ENCODE results near the gene DACT1. TPM values are rescaled to one million over a fixed set of nuclear protein-coding genes. Genes with fewer than 3 reads are reported as not detected.

DACT1 gene
- total RNA-seq, 1 experiment from 2014 or later: 4.4 TPM

- peaks cover 1% of the 10 kb centered on the region; the same call in 1 of the 2 replicates for H3K79me2 ChIP-seq (ENCODE audit: insufficient read depth, low read length)
- no peak overlapping the region for H2AFZ ChIP-seq (ENCODE audit: low read length)
- H3K56ac ChIP-seq (ENCODE audit: insufficient read length, low read depth, low read length): no peak overlapping the region
- H3K27me3 Mint-ChIP-seq (ENCODE audit: low read depth): peaks cover 84% of the 10 kb centered on the region
- H3K4ac ChIP-seq (ENCODE audit: low read depth, low read length): no peak overlapping the region
- H3K4me2 ChIP-seq (ENCODE audit: insufficient read depth, insufficient read length, low read length): no peak overlapping the region
- no peak overlapping the region for H2BK15ac ChIP-seq (ENCODE audit: low read depth, low read length)
- no peak overlapping the region for H2AK5ac ChIP-seq (ENCODE audit: insufficient read length, low read length)
- no peak overlapping the region for H4K8ac ChIP-seq (replicated peaks; ENCODE audit: insufficient read length, low read depth, low read length)
- no peak for DNase-seq
- H3K14ac ChIP-seq (ENCODE audit: insufficient read depth, low read length): no peak overlapping the region
- H3K23ac ChIP-seq (ENCODE audit: insufficient read length, low read depth, low read length): no peak overlapping the region
- no peak overlapping the region for H3K9ac ChIP-seq (ENCODE audit: extremely low read depth, insufficient read length, low read length)
- H3K27me3 ChIP-seq (ENCODE audit: insufficient read depth, low read length): no peaks in the 10 kb centered on the region
- H3K23me2 ChIP-seq (ENCODE audit: insufficient read length, low read depth, low read length, poor library complexity, severe bottlenecking): peaks cover 14% of the 10 kb centered on the region
- H3K9me3 Mint-ChIP-seq: no peaks in the 10 kb centered on the region; a peak in 2 of 5 replicates
- no peak overlapping the region for H2BK120ac ChIP-seq (ENCODE audit: low read depth, low read length, poor library complexity, severe bottlenecking)
- no peak overlapping the region for H4K91ac ChIP-seq (ENCODE audit: insufficient read length, low read depth, low read length)
- TF ChIP-seq CTCF (conservative IDR thresholded peaks at IDR 0.05): no peak
- H3K4me1 Mint-ChIP-seq: peaks cover 54 to 56% of the 10 kb centered on the region in 2 experiments
- H3K36me3 Mint-ChIP-seq (ENCODE audit: insufficient read depth in 1 of 3, low read depth in 3 of 3): no peaks in the 10 kb centered on the region; a peak in 1 of 7 replicates
- no peak overlapping the region for H3K27ac ChIP-seq (ENCODE audit: insufficient read length, low read depth, low read length)
- no peak overlapping the region for H2BK5ac ChIP-seq (ENCODE audit: insufficient read length, low read length)
- H4K5ac ChIP-seq (ENCODE audit: insufficient read length, low read depth, low read length): no peak overlapping the region
- no peak overlapping the region for H2BK20ac ChIP-seq (ENCODE audit: low read depth, low read length, poor library complexity, severe bottlenecking)
- H3K27ac Mint-ChIP-seq: no peak overlapping the region
- H3K9me3 ChIP-seq (ENCODE audit: control insufficient read depth, low read depth, low read length): no peaks in the 10 kb centered on the region
- H3K79me1 ChIP-seq (ENCODE audit: insufficient read depth, low read depth, low read length, poor library complexity, severe bottlenecking): no peaks in the 10 kb centered on the region
- H3T11ph ChIP-seq (ENCODE audit: low read length): no peak overlapping the region
- no peak overlapping the region for H2BK12ac ChIP-seq (ENCODE audit: insufficient read length, low read depth, low read length)
- no peaks in the 10 kb centered on the region for H4K20me1 ChIP-seq (ENCODE audit: control insufficient read depth, insufficient read depth, insufficient read length)
- H3K18ac ChIP-seq (ENCODE audit: insufficient read length, low read depth, low read length): no peak overlapping the region
- no peak overlapping the region for H3K4me3 Mint-ChIP-seq
- WGBS (ENCODE audit: extremely low coverage, insufficient read length, low lambda C conversion rate): no CpG with 5 or more reads among the region's 3 CpGs
- peaks cover 14% of the 10 kb centered on the region for H3K4me1 ChIP-seq (ENCODE audit: insufficient read depth, low read length)
Measured at GRCh38 chr14:58633831-58634230, 3.9 kb upstream of the DACT1 start.
